IMR-90 (cell line): ENCODE measurements around the gene ACVR1.

ENCODE experiments used
- BHLHE40 ChIP-seq: fragments of 150-350 bp; IDR thresholded peaks from 2 replicates; pipeline ENCODE4 v1.6.1; 2016; ENCODE audit warnings: mild to moderate bottlenecking, low read depth, low read length
- CEBPB ChIP-seq: IDR thresholded peaks from 2 replicates; pipeline ENCODE4 v1.6.1; 2012; ENCODE audit warnings: low read depth, low read length, improper control_type of control experiment
- CHD1 ChIP-seq: IDR thresholded peaks from 2 replicates; pipeline ENCODE4 v1.6.1; 2012; ENCODE audit warnings: low read depth, low read length, improper control_type of control experiment
- FOS ChIP-seq: fragments of 150-350 bp; IDR thresholded peaks from 2 replicates; pipeline ENCODE4 v1.6.1; 2016; ENCODE audit warnings: low read depth, low read length
- MAFK ChIP-seq: IDR thresholded peaks from 2 replicates; pipeline ENCODE4 v1.6.1; 2012; ENCODE audit warnings: low read depth, low read length, improper control_type of control experiment
- MXI1 ChIP-seq: IDR thresholded peaks from 2 replicates; pipeline ENCODE4 v1.6.1; 2012; ENCODE audit warnings: low read depth, mild to moderate bottlenecking, low read length, moderate library complexity, borderline replicate concordance
- NFE2L2 ChIP-seq: fragments of 150-350 bp; IDR thresholded peaks from 2 replicates; pipeline ENCODE4 v1.6.1; 2016; ENCODE audit warnings: low read depth, mild to moderate bottlenecking, low read length
- POLR2A ChIP-seq: IDR thresholded peaks from 2 replicates; pipeline ENCODE4 v1.6.1; 2012; ENCODE audit warnings: mild to moderate bottlenecking, low read depth, low read length
- RAD21 ChIP-seq: IDR thresholded peaks from 2 replicates; pipeline ENCODE4 v1.6.1; 2012; ENCODE audit warnings: low read length, improper control_type of control experiment
- RCOR1 ChIP-seq: IDR thresholded peaks from 2 replicates; pipeline ENCODE4 v1.6.1; 2012; ENCODE audit warnings: mild to moderate bottlenecking, low read length, improper control_type of control experiment; ENCODE audit not compliant: insufficient replicate concordance
- RFX5 ChIP-seq: IDR thresholded peaks from 2 replicates; pipeline ENCODE4 v1.8.0; 2012; ENCODE audit warnings: low read depth, mild to moderate bottlenecking, low read length, moderate library complexity
- SMC3 ChIP-seq: fragments of 150-350 bp; IDR thresholded peaks from 2 replicates; pipeline ENCODE4 v1.6.1; 2016; ENCODE audit warnings: low read depth, mild to moderate bottlenecking, antibody characterized with exemption, low read length, moderate library complexity
- TF ChIP-seq, protein P1 (sequence below): conservative IDR thresholded peaks from 2 replicates; pipeline ENCODE4 v1.5.1; 2012; ENCODE audit warnings: mild to moderate bottlenecking, low read depth, low read length, improper control_type of control experiment
- TF ChIP-seq, protein P2 (sequence below): fragments of 150-350 bp; IDR thresholded peaks from 2 replicates; pipeline ENCODE4 v1.6.1; 2017; ENCODE audit warnings: mild to moderate bottlenecking, antibody characterized with exemption, low read length, low read depth

DNA sequence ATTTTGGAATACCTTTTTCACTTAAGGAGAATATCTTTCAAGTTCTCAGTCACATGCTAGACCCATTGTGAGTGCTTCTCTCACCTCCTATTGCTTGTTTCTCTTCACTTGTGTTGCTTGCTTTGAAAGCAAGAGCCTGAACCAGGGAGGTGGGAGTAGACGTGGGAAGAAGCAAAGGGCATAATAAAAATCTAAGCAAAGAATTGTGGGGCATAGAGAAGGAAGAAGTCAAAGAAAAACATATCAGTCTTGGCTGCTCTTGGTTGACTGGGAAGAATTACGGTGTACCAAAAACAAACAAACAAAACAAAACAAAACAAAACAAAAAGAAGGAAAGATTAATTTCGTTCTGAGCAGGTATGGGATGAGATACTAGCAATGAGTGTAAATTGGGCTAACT lies 48.9 kb upstream of the ACVR1 start:
- TF ChIP-seq, protein P1, sequence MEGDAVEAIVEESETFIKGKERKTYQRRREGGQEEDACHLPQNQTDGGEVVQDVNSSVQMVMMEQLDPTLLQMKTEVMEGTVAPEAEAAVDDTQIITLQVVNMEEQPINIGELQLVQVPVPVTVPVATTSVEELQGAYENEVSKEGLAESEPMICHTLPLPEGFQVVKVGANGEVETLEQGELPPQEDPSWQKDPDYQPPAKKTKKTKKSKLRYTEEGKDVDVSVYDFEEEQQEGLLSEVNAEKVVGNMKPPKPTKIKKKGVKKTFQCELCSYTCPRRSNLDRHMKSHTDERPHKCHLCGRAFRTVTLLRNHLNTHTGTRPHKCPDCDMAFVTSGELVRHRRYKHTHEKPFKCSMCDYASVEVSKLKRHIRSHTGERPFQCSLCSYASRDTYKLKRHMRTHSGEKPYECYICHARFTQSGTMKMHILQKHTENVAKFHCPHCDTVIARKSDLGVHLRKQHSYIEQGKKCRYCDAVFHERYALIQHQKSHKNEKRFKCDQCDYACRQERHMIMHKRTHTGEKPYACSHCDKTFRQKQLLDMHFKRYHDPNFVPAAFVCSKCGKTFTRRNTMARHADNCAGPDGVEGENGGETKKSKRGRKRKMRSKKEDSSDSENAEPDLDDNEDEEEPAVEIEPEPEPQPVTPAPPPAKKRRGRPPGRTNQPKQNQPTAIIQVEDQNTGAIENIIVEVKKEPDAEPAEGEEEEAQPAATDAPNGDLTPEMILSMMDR, result no peak
- TF ChIP-seq MXI1, result no peak
- no peak for TF ChIP-seq CEBPB
- TF ChIP-seq POLR2A, result no peak
- TF ChIP-seq RCOR1, result no peak
- TF ChIP-seq FOS, result no peak
- no peak for TF ChIP-seq MAFK
- TF ChIP-seq CHD1, result no peak
- TF ChIP-seq BHLHE40, result no peak
- TF ChIP-seq, protein P2, sequence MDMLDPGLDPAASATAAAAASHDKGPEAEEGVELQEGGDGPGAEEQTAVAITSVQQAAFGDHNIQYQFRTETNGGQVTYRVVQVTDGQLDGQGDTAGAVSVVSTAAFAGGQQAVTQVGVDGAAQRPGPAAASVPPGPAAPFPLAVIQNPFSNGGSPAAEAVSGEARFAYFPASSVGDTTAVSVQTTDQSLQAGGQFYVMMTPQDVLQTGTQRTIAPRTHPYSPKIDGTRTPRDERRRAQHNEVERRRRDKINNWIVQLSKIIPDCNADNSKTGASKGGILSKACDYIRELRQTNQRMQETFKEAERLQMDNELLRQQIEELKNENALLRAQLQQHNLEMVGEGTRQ, result no peak
- no peak for TF ChIP-seq RAD21
- no peak for TF ChIP-seq RFX5
- TF ChIP-seq NFE2L2, result no peak
- no peak for TF ChIP-seq SMC3
